Measurements from ENCODE around the gene RNU6-7. TPM values are rescaled to one million over a fixed set of nuclear protein-coding genes. Genes with fewer than 3 reads are reported as not detected.

RNU6-7 gene
- total and polyA plus RNA-seq, 2 experiments from 2014 or later = not detected

GRCh38 chr14:32230181-32230580 is 28.3 kb downstream of the RNU6-7 start:
- Histone ChIP-seq H3K27me3 (no peaks in the 10 kb centered on the region), H3K4me1 (ENCODE audit: low read depth) (peaks cover 16% of the 10 kb centered on the region), H3K27ac (no peak overlapping the region), H3K4me3 (no peak overlapping the region), H3K9me3 (ENCODE audit: low read depth) (no peaks in the 10 kb centered on the region), H3K36me3 (no peaks in the 10 kb centered on the region)
- TF ChIP-seq, protein P1, sequence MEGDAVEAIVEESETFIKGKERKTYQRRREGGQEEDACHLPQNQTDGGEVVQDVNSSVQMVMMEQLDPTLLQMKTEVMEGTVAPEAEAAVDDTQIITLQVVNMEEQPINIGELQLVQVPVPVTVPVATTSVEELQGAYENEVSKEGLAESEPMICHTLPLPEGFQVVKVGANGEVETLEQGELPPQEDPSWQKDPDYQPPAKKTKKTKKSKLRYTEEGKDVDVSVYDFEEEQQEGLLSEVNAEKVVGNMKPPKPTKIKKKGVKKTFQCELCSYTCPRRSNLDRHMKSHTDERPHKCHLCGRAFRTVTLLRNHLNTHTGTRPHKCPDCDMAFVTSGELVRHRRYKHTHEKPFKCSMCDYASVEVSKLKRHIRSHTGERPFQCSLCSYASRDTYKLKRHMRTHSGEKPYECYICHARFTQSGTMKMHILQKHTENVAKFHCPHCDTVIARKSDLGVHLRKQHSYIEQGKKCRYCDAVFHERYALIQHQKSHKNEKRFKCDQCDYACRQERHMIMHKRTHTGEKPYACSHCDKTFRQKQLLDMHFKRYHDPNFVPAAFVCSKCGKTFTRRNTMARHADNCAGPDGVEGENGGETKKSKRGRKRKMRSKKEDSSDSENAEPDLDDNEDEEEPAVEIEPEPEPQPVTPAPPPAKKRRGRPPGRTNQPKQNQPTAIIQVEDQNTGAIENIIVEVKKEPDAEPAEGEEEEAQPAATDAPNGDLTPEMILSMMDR (IDR thresholded peaks at IDR 0.05; ENCODE audit: low read depth, low read length) = no peak
- peak in 1 of 2 donors; percentile 21 for DNase-seq (ENCODE audit: low read depth in 1 of 2, low spot score in 1 of 2)

GRCh38 chr14:32230695-32231280 is 28.9 kb downstream of the RNU6-7 start:
- H3K4me3 ChIP-seq = no peak overlapping the region
- no peaks in the 10 kb centered on the region for H3K9me3 ChIP-seq (ENCODE audit: low read depth)
- H3K27me3 ChIP-seq = no peaks in the 10 kb centered on the region
- H3K36me3 ChIP-seq = no peaks in the 10 kb centered on the region
- H3K27ac ChIP-seq = no peak overlapping the region
- TF ChIP-seq, protein P1 (IDR thresholded peaks at IDR 0.05; ENCODE audit: low read depth, low read length) = no peak
- peaks cover 10% of the 10 kb centered on the region for H3K4me1 ChIP-seq (ENCODE audit: low read depth)
- DNase-seq (ENCODE audit: low read depth in 1 of 2, low spot score in 1 of 2) = peak in 1 of 2 donors; percentile 65

DNA sequence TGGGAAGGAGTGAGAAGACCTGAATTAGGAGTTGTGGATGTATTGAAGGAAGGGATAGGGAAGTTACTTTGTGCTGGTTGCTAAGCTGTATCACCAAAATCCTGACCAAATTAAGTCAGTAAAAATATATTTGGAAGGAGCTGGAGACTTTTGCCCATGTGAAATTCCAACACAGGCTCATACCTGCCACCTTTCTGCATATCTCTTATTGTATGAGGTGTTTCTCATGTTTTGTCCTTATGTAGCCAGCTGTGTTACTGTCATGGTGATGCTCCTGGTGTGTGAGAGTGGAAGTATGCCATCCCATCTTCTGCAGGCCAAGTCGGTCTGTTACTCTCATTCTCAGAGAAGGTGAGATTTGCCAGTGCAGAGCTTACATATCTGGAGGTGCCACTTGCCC is 30.6 kb downstream of the RNU6-7 start:
- Histone ChIP-seq H3K36me3 (no peaks in the 10 kb centered on the region), H3K9me3 (ENCODE audit: low read depth) (no peaks in the 10 kb centered on the region), H3K4me3 (no peak overlapping the region), H3K27me3 (no peaks in the 10 kb centered on the region), H3K4me1 (ENCODE audit: low read depth) (no peaks in the 10 kb centered on the region), H3K27ac (no peak overlapping the region)
- TF ChIP-seq, protein P1 (IDR thresholded peaks at IDR 0.05; ENCODE audit: low read depth, low read length) = no peak
- DNase-seq (ENCODE audit: low read depth in 1 of 2, low spot score in 1 of 2) = no peak

- Histone ChIP-seq H3K4me1 (ENCODE audit: low read depth) (no peaks in the 10 kb centered on the region), H3K27me3 (no peaks in the 10 kb centered on the region), H3K9me3 (ENCODE audit: low read depth) (no peaks in the 10 kb centered on the region), H3K4me3 (no peak overlapping the region), H3K36me3 (no peaks in the 10 kb centered on the region), H3K27ac (no peak overlapping the region)
- peak in 1 of 2 donors; percentile 28 for DNase-seq (ENCODE audit: low read depth in 1 of 2, low spot score in 1 of 2)
- TF ChIP-seq, protein P1 (IDR thresholded peaks at IDR 0.05; ENCODE audit: low read depth, low read length) = no peak
These were observed 31.4 kb downstream of the RNU6-7 start for GRCh38 chr14:32233260-32233659.

- TF ChIP-seq, protein P1 (IDR thresholded peaks at IDR 0.05; ENCODE audit: low read depth, low read length) = peak; percentile 23
- no peaks in the 10 kb centered on the region for H3K9me3 ChIP-seq (ENCODE audit: low read depth)
- peak; percentile 28 to 35 for DNase-seq (ENCODE audit: low read depth in 1 of 2, low spot score in 1 of 2)
- no peak overlapping the region for H3K4me3 ChIP-seq
- no peaks in the 10 kb centered on the region for H3K27me3 ChIP-seq
- no peak overlapping the region for H3K27ac ChIP-seq
- H3K36me3 ChIP-seq = no peaks in the 10 kb centered on the region
- H3K4me1 ChIP-seq (ENCODE audit: low read depth) = no peaks in the 10 kb centered on the region
These were observed 42.6 kb downstream of the RNU6-7 start for GRCh38 chr14:32244404-32244803.

Data from cardiac muscle cell (in vitro differentiated cells and primary cell).